Dermis microvascular lymphatic vessel endothelial cell (primary cell): Measurements from ENCODE around the gene COQ8B. TPM values are rescaled to one million over a fixed set of nuclear protein-coding genes. Genes with fewer than 3 reads are reported as not detected.
"Not testable (repeated sequence)": the region's sequence is repeated elsewhere in the genome, so short reads cannot be mapped to it uniquely, and the experiment has no call there.

Experiments
- DNase-seq, 2 donors: peaks; one replicate each; pipeline versions ENCODE4 v3.0.0 to v3.0.0-alpha.2; 2010; ENCODE audit warnings: low read depth in 2 of 2
- total RNA-seq: library from RNA; depleted of rRNA; stranded (reverse); fragments of >200 nt; gene quantifications from 2 replicates; pipeline ENCODE4 v1.2.1, GENCODE V29; 2014

Gene COQ8B
- total RNA-seq, 1 donor from 2014 or later = 12.6 TPM

- DNase-seq = no peak
These were observed 25.8 kb upstream of the COQ8B start for GRCh38 chr19:40742477-40742876.

- DNase-seq = no peak
These were observed 25.1 kb upstream of the COQ8B start for GRCh38 chr19:40741527-40742390.

- no peak for DNase-seq
These were observed 24.1 kb upstream of the COQ8B start for GRCh38 chr19:40740747-40741146.

- DNase-seq = no peak
These were observed 23.4 kb upstream of the COQ8B start for GRCh38 chr19:40739871-40740703.

GRCh38 chr19:40739030-40739839 lies 22.5 kb upstream of the COQ8B start:
- DNase-seq = no peak

- no peak for DNase-seq
These were observed 20.5 kb upstream of the COQ8B start for GRCh38 chr19:40737102-40737644.

- DNase-seq = no peak
These were observed 20.0 kb upstream of the COQ8B start for GRCh38 chr19:40736661-40737060.

- no peak for DNase-seq
These were observed 18.5 kb upstream of the COQ8B start for GRCh38 chr19:40735013-40735771.

- DNase-seq = no peak
These were observed 16.5 kb upstream of the COQ8B start for GRCh38 chr19:40733149-40733548.

- DNase-seq = not testable (repeated sequence)
These were observed 15.6 kb upstream of the COQ8B start for GRCh38 chr19:40732304-40732703.

- DNase-seq = not testable (repeated sequence)
These were observed 13.4 kb upstream of the COQ8B start for GRCh38 chr19:40730065-40730464.

- DNase-seq = no peak
These were observed 9.6 kb upstream of the COQ8B start for GRCh38 chr19:40726279-40726678.

GRCh38 chr19:40724855-40725254 lies 8.2 kb upstream of the COQ8B start:
- DNase-seq = no peak

GRCh38 chr19:40724315-40724714 lies 7.6 kb upstream of the COQ8B start:
- DNase-seq = no peak

GRCh38 chr19:40723661-40724254 lies 7.1 kb upstream of the COQ8B start:
- no peak for DNase-seq

- DNase-seq = peak; percentile 69 to 85
These were observed 5.4 kb upstream of the COQ8B start for GRCh38 chr19:40721936-40722661.

GRCh38 chr19:40721140-40721486 lies 4.4 kb upstream of the COQ8B start:
- peak in 1 of 2 donors; percentile 25 for DNase-seq

- DNase-seq = no peak
These were observed 2.8 kb upstream of the COQ8B start for GRCh38 chr19:40719414-40719894.

- DNase-seq = peak in 1 of 2 donors; percentile 63
These were observed 2.2 kb upstream of the COQ8B start for GRCh38 chr19:40718774-40719391.
